ENCODE data around the gene TTC38.
"Not testable (repeated sequence)": the region's sequence is repeated elsewhere in the genome, so short reads cannot be mapped to it uniquely, and the experiment has no call there.

GRCh38 chr22:46265627-46266026, 2.2 kb upstream of the TTC38 start:
- not testable (repeated sequence) for TF ChIP-seq CTCF, KLF10, ZNF48, ZSCAN16 (tag by site-specific recombination; IDR thresholded peaks at IDR 0.05)
